ENCODE results near the gene TIMM44. TPM values are rescaled to one million over a fixed set of nuclear protein-coding genes. Genes with fewer than 3 reads are reported as not detected.

The TIMM44 gene
- total and polyA plus RNA-seq, 10 of the 15 experiments (the other 5 are each of a cell fraction or from before 2014, with no cell fraction given): 6.6 to 90.7 (median 57.6) TPM

- 0 out of 2 replicates have a peak, but pooled peaks have one; percentile 14 for TF ChIP-seq RELB (IDR thresholded peaks at IDR 0.05; ENCODE audit: low read depth)
- 0 out of 2 replicates have a peak, but pooled peaks have one; percentile 38 for TF ChIP-seq ZNF207 (IDR thresholded peaks at IDR 0.05; ENCODE audit: borderline replicate concordance)
Measured at GRCh38 chr19:7920519-7921301, 22.8 kb downstream of the TIMM44 start (continued).

GRCh38 chr19:7919610-7920518 is 23.6 kb downstream of the TIMM44 start, which contains the start of gene SNAPC2:
Gene SNAPC2, plus strand, starts transcription at chr19:7920338. Its CDS starts 29 bp downstream, at chr19:7920367.
- Histone ChIP-seq H3K27ac (ENCODE audit: control insufficient read depth, insufficient read depth) (peak within 1 kb of the TSS; percentile 44), H3K27me3 (replicated peaks in 1 of 2; ENCODE audit: control insufficient read depth in 2 of 2, insufficient read depth in 2 of 2, low read length in 1 of 2) (peaks cover 8 to 21% of the 10 kb centered on the region in 2 experiments), H3K36me3 (ENCODE audit: control insufficient read depth in 2 of 2, insufficient read depth in 2 of 2, low read length in 1 of 2) (no peaks in the 10 kb centered on the region; a peak in 1 of 4 replicates), H3K9me3 (replicated peaks; ENCODE audit: control insufficient read depth, insufficient read depth, low read length) (no peaks in the 10 kb centered on the region; the same call in 2 of the 3 replicates), H3K4me2 (ENCODE audit: control insufficient read depth, insufficient read depth) (peak within 1 kb of the TSS; percentile 96), H4K20me1 (ENCODE audit: control insufficient read depth, insufficient read depth) (no peaks in the 10 kb centered on the region), H2AFZ (ENCODE audit: control insufficient read depth, low read depth, low read length) (peak within 1 kb of the TSS; percentile 97), H3K4me3 (peak within 1 kb of the TSS; percentile 82), H3K4me1 (ENCODE audit: control insufficient read depth, insufficient read depth, low read length) (peaks cover 11% of the 10 kb centered on the region), H3K79me2 (ENCODE audit: control insufficient read depth, insufficient read depth, low read length) (no peaks in the 10 kb centered on the region), H3K9ac (ENCODE audit: control insufficient read depth, insufficient read depth, low read length) (peak within 1 kb of the TSS; percentile 69)
- intact Hi-C loops (cut with micrococcal nuclease; ENCODE audit: unreplicated experiment) (no loop called here), in situ Hi-C loops (cut with MboI) (no loop called here)
- FAIRE-seq (peak; percentile 78), ATAC-seq (peak; percentile 86), DNase-seq (ENCODE audit: low read depth, low spot score) (peak; percentile 70)
- SMC1A ChIA-PET (ENCODE audit: uncharacterized antibody, unreplicated experiment): interaction anchor here (1.6 to 2.5 kb wide), 2 partner anchors 16 to 24 kb away, joined by 7 to 13 read pairs; partner anchors contain the start of genes MAP2K7 and TIMM44
- RAD21 ChIA-PET (ENCODE audit: unreplicated experiment): interaction anchor here (0.6 to 2.5 kb wide), 16 partner anchors 8 to 817 kb away, joined by 3 to 17 read pairs (median 4); partner anchors contain the start of genes MAP2K7, TIMM44 and TRAPPC5
- 6% methylated on average over 62 of the region's 62 CpGs for WGBS (ENCODE audit: insufficient coverage, insufficient replicate concordance, low lambda C conversion rate, missing lambda C conversion rate)
- POLR2A ChIA-PET: interaction anchor here (0.7 to 2.9 kb wide), 6 partner anchors 16 to 820 kb away, joined by 4 to 27 read pairs (median 5); partner anchors contain the start of genes MAP2K7 and TIMM44
- no TSS peak for BruUV-seq (replicated peaks)
- CTCF ChIA-PET: interaction anchor here (0.5 to 3.9 kb wide), 12 partner anchors 11 to 351 kb away, joined by 3 to 32 read pairs (median 4); partner anchors contain the start of genes MAP2K7, TIMM44 and TRAPPC5
- TF ChIP-seq NFIC (IDR thresholded peaks at IDR 0.05; ENCODE audit: low read depth, low read length): no peak
- TF ChIP-seq BHLHE40 (IDR thresholded peaks at IDR 0.05; ENCODE audit: borderline replicate concordance in 1 of 2, low read depth in 2 of 2, low read length in 1 of 2): peak in 1 of 2 experiments; percentile 57; a peak in 2 of 4 replicates
- TF ChIP-seq NBN (IDR thresholded peaks at IDR 0.05): peak; percentile 20; the same call in 1 of the 2 replicates
- no peak for TF ChIP-seq ZBED1 (IDR thresholded peaks at IDR 0.05; ENCODE audit: borderline replicate concordance)
- no peak for TF ChIP-seq HDGF (IDR thresholded peaks at IDR 0.05)
- TF ChIP-seq NR2C1 (IDR thresholded peaks at IDR 0.05): peak; percentile 45
- TF ChIP-seq ZNF687 (IDR thresholded peaks at IDR 0.05): peak; percentile 22; the same call in 1 of the 2 replicates
- 0 out of 2 replicates have a peak, but pooled peaks have one; percentile 38 for TF ChIP-seq TBL1XR1 (IDR thresholded peaks at IDR 0.05; ENCODE audit: low read depth, low read length)

All from GM12878 (cell line).